Esophagus squamous epithelium (tissue), 5 donors: ENCODE results near the gene ANKRD13D. TPM values are rescaled to one million over a fixed set of nuclear protein-coding genes. Genes with fewer than 3 reads are reported as not detected.
A peak's percentile ranks its signal among the peaks of the same experiment; 100 is the strongest.

Experiments
- DNase-seq: peaks from one replicate; lab custom pipeline; 2025; lab: John Stamatoyannopoulos, UW
- H3K27ac ChIP-seq, 4 donors: fragments of 200-600 bp; sonication (generic); one replicate each; pipeline ENCODE4 v1.5.1; 2016 to 2019; ENCODE audit warnings: mild to moderate bottlenecking in 1 of 4
- H3K27me3 ChIP-seq, 4 donors: fragments of 200-600 bp; sonication (generic); 1 replicate in 3 of 4; 2 replicates in 1 of 4; pipeline versions ENCODE4 v1.5.1 to v1.6.0; 2017 to 2021; ENCODE audit warnings: antibody characterized with exemption in 1 of 4
- H3K36me3 ChIP-seq, 3 donors: fragments of 200-600 bp; sonication (generic); one replicate each; pipeline ENCODE4 v1.5.1; 2016 to 2019
- H3K4me1 ChIP-seq, 3 donors: fragments of 200-600 bp; sonication (generic); one replicate each; pipeline ENCODE4 v1.5.1; 2017 to 2019
- H3K4me3 ChIP-seq, 4 donors: fragments of 200-600 bp; sonication (generic); 1 replicate in 3 of 4; 2 replicates in 1 of 4; pipeline ENCODE4 v1.5.1; 2016 to 2019; ENCODE audit warnings: mild to moderate bottlenecking in 2 of 4, moderate library complexity in 1 of 4
- H3K9me3 ChIP-seq, 3 donors: fragments of 200-600 bp; sonication (generic); one replicate each; pipeline ENCODE4 v1.5.1; 2016 to 2019
- POLR2A ChIP-seq, 4 donors: fragments of 450-650 bp; IDR thresholded peaks; one replicate each; pipeline ENCODE4 v1.6.1; 2017; ENCODE audit warnings: antibody characterized with exemption in 4 of 4, mild to moderate bottlenecking in 4 of 4, moderate library complexity in 3 of 4
- WGBS, 2 donors: methylation state at CpG; one replicate each; pipeline ENCODE4 v1.1.5; 2018; 5-methylcytosine and 5-hydroxymethylcytosine counted together
- intact Hi-C: fragments of 100-400 bp; cut with DNase I; formaldehyde crosslinking; loops from one replicate; pipeline ENCODE4 v1.15.0; 2022
- total RNA-seq, 4 donors: library from RNA; depleted of rRNA; stranded (reverse); fragments of >200 nt; gene quantifications; one replicate each; pipeline ENCODE4 v1.1.0, GENCODE V29; 2016
- TF ChIP-seq, protein P1 (sequence below), 6 experiments: fragments of 450-650 bp in 4 of 6; fragments of 200-600 bp in 2 of 6; sonication (generic) in 2 of 6; IDR thresholded peaks; one replicate each; pipeline ENCODE4 v1.5.1; 2016 to 2019; ENCODE audit warnings: antibody characterized with exemption in 6 of 6, mild to moderate bottlenecking in 4 of 6, moderate library complexity in 4 of 6
- donor health status: DM: yes; HTN: yes; CAD: no.

Gene ANKRD13D
- total RNA-seq, 4 donors from 2014 or later: 27.4 to 50.6 (median 41.6) TPM

DNA sequence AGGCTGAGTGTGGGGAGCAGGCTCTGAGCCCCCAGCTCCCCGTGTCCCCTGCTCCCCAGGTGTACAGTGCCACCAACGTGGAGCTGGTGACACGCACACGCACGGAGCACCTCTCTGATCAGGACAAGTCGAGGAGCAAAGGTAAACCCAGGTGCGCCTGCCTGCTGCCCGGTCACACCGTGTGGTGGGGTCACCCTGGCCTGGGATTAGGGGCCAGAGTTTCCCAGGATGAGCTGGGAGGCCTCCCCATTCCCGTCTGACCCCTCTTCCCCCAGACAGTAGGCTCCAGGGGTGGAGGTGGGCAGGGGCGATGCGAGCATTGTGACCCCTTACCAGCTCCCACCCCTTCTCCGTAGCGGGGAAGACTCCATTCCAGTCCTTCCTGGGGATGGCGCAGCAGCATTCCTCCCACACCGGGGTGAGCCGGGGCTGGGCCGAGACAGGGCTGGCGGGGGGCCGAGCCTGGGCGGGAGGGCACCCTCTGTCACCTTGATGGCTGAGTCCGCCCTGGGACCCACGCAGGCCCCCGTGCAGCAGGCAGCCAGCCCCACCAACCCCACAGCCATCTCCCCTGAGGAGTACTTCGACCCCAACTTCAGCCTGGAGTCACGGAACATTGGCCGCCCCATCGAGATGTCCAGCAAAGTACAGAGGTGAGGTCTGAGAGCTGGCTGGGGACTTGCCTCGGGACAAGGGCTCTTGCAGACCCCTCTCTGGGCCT is 10.5 kb downstream of the ANKRD13D start:
- H3K36me3 ChIP-seq: peaks cover 33 to 74% (median 46%) of the 10 kb centered on the region in 3 donors
- peaks cover 26 to 34% (median 27%) of the 10 kb centered on the region in 3 donors for H3K4me1 ChIP-seq
- no peak for DNase-seq

DNA sequence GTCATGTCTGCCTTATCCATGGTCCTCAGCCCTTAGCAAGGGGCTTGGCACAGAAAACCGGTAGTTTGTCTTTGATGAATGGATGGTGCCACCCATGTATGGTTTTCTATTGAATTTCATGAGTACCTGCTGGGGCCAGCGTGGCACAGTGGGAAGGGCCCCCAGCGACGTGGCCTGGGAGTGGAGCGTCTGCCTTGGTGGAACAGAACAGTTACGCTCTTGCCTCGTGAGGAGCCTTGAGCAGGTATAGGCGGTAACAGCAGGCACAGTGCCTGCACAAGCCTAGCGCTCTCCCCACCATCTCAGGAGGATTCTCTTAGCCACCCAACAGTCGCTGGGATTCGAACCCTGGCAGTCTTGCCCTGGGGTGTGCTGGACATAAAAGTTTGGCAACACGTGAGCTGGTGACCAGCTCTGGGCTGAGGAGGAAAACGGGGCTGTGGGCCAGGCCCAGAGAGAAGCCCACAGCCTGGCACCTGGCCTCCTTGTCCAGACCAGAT is 11.2 kb downstream of the ANKRD13D start:
- intact Hi-C loops: no loop called here
- DNase-seq: no peak
- no peak overlapping the region for H3K27ac ChIP-seq
- H3K9me3 ChIP-seq: peaks cover 0 to 9% (median 8%) of the 10 kb centered on the region in 3 donors
- H3K27me3 ChIP-seq: no peaks in the 10 kb centered on the region
- H3K36me3 ChIP-seq: peaks cover 32 to 67% (median 43%) of the 10 kb centered on the region in 3 donors
- H3K4me3 ChIP-seq: no peak overlapping the region
- 96% methylated on average over 5 of the region's 13 CpGs; no CpG with 5 or more reads in 1 of the 2 donors for WGBS, 2 donors
- no peak for TF ChIP-seq POLR2A (IDR thresholded peaks at IDR 0.05)
- TF ChIP-seq, protein P1, sequence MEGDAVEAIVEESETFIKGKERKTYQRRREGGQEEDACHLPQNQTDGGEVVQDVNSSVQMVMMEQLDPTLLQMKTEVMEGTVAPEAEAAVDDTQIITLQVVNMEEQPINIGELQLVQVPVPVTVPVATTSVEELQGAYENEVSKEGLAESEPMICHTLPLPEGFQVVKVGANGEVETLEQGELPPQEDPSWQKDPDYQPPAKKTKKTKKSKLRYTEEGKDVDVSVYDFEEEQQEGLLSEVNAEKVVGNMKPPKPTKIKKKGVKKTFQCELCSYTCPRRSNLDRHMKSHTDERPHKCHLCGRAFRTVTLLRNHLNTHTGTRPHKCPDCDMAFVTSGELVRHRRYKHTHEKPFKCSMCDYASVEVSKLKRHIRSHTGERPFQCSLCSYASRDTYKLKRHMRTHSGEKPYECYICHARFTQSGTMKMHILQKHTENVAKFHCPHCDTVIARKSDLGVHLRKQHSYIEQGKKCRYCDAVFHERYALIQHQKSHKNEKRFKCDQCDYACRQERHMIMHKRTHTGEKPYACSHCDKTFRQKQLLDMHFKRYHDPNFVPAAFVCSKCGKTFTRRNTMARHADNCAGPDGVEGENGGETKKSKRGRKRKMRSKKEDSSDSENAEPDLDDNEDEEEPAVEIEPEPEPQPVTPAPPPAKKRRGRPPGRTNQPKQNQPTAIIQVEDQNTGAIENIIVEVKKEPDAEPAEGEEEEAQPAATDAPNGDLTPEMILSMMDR (IDR thresholded peaks at IDR 0.05): no peak
- H3K4me1 ChIP-seq: peaks cover 30 to 40% (median 31%) of the 10 kb centered on the region in 3 donors

More for the DNA sequence above, 10.5 kb downstream of the ANKRD13D start:
- TF ChIP-seq POLR2A (IDR thresholded peaks at IDR 0.05): no peak
- TF ChIP-seq, protein P1 (IDR thresholded peaks at IDR 0.05): no peak
- peaks cover 0 to 12% (median 9%) of the 10 kb centered on the region in 3 donors for H3K9me3 ChIP-seq
- H3K27me3 ChIP-seq: no peaks in the 10 kb centered on the region
- intact Hi-C loops: no loop called here
- no peak overlapping the region for H3K27ac ChIP-seq
- no peak overlapping the region for H3K4me3 ChIP-seq
- WGBS, 2 donors: 80 to 100% methylated on average over 2 of the region's 29 CpGs

DNA sequence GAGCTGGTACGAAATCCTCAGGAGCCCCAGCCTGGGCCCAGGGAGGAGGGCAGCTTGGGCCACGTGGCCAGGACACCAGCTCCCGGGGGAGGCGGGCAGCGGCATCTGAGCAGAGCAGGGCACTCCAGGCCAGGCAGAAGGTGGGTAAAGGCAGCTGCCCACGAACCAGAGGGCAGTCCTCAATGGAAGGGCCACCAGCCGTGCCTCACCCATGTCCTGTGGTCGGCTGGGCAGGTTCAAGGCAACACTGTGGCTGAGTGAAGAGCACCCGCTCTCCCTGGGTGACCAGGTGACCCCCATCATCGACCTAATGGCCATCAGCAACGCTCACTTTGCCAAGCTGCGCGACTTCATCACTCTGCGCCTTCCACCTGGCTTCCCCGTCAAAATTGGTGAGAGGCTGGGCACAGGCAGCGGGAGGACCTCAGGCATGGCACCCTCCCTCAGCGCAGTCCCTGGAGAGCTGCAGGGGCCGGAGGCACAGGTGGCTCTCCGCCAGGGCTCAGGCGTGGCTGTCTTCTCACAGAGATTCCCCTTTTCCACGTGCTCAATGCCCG is 11.7 kb downstream of the ANKRD13D start:
- intact Hi-C loops: no loop called here
- no peak for TF ChIP-seq POLR2A (IDR thresholded peaks at IDR 0.05)
- TF ChIP-seq, protein P1 (IDR thresholded peaks at IDR 0.05): no peak
- H3K4me1 ChIP-seq: peaks cover 30 to 46% (median 34%) of the 10 kb centered on the region in 3 donors
- peaks cover 29 to 62% (median 40%) of the 10 kb centered on the region in 3 donors for H3K36me3 ChIP-seq
- H3K9me3 ChIP-seq: peaks cover 0 to 3% (median 2%) of the 10 kb centered on the region in 3 donors
- no peaks in the 10 kb centered on the region for H3K27me3 ChIP-seq
- no peak overlapping the region for H3K4me3 ChIP-seq
- no peak overlapping the region for H3K27ac ChIP-seq
- WGBS, 2 donors: 89 to 93% methylated on average over 3 to 14 of the region's 22 CpGs
- DNase-seq: no peak

DNA sequence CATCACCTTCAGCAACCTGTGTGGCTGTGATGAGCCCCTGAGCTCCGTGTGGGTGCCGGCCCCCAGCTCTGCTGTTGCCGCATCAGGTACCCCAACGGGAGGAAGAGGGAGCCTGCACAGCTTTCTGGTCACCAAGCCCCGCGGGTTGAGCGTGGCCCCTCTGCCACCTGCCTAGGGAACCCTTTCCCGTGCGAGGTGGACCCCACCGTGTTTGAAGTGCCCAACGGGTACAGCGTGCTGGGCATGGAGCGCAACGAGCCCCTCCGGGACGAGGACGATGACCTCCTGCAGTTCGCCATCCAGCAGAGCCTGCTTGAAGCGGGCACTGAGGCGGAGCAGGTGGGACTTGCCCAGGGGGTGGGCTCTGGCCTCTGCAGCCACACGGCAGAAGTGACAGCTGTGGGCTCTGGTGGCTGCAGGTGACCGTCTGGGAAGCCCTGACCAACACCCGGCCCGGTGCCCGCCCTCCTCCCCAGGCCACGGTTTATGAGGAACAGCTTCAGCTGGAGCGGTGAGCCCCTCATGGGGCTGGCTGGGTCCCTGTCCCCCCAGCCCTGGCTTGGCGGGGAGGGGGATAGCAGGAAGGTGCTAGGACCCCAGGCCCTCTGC is 12.3 kb downstream of the ANKRD13D start:
- Histone ChIP-seq H3K36me3 (peaks cover 29 to 58% (median 40%) of the 10 kb centered on the region in 3 donors), H3K4me3 (peak overlapping the region in 2 of 4 donors; percentile 88), H3K4me1 (peaks cover 30 to 47% (median 34%) of the 10 kb centered on the region in 3 donors), H3K9me3 (no peaks in the 10 kb centered on the region), H3K27me3 (no peaks in the 10 kb centered on the region), H3K27ac (peak overlapping the region; percentile 90 to 95 (median 92))
- 93 to 100% methylated on average over 2 to 15 of the region's 28 CpGs for WGBS, 2 donors
- TF ChIP-seq, protein P1 (IDR thresholded peaks at IDR 0.05): no peak
- no peak for TF ChIP-seq POLR2A (IDR thresholded peaks at IDR 0.05)
- DNase-seq: no peak
- intact Hi-C loops: no loop called here
